Measurements from ENCODE around the gene SLC43A2. TPM values are rescaled to one million over a fixed set of nuclear protein-coding genes. Genes with fewer than 3 reads are reported as not detected.
A peak's percentile ranks its signal among the peaks of the same experiment; 100 is the strongest.
"Not testable (repeated sequence)": the region's sequence is repeated elsewhere in the genome, so short reads cannot be mapped to it uniquely, and the experiment has no call there.

SLC43A2 gene
- total RNA-seq, 1 donor from 2014 or later, result 2.4 TPM

DNA sequence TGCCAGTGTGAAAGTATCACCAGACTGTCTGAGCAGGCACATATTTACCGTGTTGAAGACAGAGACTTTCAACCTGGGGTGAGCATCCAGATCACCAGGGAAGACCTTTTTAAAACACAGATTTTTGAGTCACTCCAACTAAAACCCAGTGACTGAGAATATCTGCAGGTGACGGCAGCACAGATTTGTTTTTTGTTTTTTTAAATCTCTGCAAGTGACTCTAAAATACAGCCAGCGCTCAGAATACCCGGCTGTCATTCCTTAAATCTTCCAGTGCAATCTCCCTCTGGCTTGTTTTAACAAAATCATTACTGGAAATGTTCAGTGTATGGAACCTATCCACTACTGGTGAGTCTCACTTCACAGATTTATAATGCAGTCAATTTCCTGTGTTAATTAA, 92.9 kb downstream of the SLC43A2 start:
- H3K36me3 ChIP-seq (ENCODE audit: control insufficient read depth, insufficient read depth, low read length), result peaks cover 29% of the 10 kb centered on the region
- TF ChIP-seq, protein P1, sequence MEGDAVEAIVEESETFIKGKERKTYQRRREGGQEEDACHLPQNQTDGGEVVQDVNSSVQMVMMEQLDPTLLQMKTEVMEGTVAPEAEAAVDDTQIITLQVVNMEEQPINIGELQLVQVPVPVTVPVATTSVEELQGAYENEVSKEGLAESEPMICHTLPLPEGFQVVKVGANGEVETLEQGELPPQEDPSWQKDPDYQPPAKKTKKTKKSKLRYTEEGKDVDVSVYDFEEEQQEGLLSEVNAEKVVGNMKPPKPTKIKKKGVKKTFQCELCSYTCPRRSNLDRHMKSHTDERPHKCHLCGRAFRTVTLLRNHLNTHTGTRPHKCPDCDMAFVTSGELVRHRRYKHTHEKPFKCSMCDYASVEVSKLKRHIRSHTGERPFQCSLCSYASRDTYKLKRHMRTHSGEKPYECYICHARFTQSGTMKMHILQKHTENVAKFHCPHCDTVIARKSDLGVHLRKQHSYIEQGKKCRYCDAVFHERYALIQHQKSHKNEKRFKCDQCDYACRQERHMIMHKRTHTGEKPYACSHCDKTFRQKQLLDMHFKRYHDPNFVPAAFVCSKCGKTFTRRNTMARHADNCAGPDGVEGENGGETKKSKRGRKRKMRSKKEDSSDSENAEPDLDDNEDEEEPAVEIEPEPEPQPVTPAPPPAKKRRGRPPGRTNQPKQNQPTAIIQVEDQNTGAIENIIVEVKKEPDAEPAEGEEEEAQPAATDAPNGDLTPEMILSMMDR (IDR thresholded peaks at IDR 0.05; ENCODE audit: insufficient read depth, low read length, severe bottlenecking), result no peak
- H3K4me3 ChIP-seq (ENCODE audit: low read depth, low read length), result no peak overlapping the region
- H3K27me3 ChIP-seq (ENCODE audit: control insufficient read depth, insufficient read depth, low read length), result no peaks in the 10 kb centered on the region
- DNase-seq (ENCODE audit: low read depth) (no peak), FAIRE-seq (no peak)

DNA sequence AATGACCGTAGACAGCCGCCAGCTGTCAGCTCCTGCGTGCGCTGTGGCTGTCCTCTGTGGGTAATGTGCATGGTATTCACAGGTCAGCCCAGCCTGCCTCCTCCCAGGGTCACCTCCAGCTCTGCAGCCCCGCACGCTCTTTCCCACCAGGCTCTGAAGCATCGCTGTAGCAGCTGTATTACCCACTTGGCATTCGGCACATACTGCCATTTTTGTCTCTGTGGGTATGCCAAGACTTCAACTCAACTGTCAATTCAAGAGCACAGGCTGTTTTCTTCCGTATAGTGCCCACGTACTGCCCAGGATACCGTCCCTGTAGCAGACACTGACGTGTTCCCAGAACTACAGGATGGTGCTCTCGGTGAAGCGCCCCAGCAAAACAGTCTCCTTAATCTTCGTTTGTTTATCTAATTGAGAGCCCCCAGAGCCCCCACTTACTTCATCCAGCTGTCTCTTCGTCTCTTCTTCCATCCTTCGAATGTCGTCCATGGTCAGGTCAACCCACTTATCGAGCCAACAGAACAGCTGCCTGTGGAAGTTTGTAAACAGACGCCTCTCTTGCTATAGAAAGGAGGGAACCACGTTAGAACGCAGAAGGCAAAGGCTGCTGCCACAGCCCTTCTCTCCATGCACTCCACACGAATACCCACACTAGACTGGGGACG, 94.8 kb downstream of the SLC43A2 start:
- H3K36me3 ChIP-seq (ENCODE audit: control insufficient read depth, insufficient read depth, low read length), result peaks cover 21% of the 10 kb centered on the region
- no peak for DNase-seq (ENCODE audit: low read depth)
- FAIRE-seq, result no peak

DNA sequence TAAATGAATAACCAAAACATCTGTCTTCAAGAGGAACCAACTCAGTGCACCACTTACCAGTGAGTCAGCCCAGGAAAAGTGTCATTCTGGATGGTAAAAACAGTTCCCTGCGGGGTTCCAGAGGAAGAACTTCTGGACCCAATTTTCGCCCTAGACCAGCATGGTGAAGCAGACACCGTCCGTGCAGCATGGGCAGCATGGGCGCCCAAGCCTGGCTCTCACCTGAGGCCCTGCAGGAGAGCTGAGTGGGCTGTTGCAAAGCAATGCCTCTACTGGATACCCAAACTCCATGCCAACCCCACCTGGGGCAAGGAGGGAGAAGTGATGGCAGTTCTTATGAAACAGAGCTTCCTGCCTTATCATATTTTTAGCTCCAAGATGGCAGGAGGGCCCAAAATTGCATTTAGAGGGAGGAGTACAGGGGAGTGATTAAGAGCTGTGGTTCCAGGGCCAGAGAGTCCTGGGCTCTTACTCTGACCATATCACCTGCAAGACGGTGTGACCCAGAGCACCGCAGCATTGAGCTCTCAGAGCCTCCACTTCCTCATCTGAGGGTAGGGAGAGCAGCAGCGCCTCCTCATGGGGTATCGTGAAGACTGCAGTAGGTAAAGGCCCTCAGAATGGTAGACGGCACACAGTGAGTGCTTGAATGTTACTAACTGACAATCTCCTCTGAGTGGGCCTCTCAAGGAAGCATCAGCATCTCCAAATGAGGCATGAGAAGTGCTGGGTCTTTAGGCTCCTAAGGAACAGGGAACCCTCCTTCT, 95.6 kb downstream of the SLC43A2 start:
- no peak overlapping the region for H3K4me3 ChIP-seq (ENCODE audit: low read depth, low read length)
- DNase-seq (ENCODE audit: low read depth), result no peak
- H3K36me3 ChIP-seq (ENCODE audit: control insufficient read depth, insufficient read depth, low read length), result peaks cover 18% of the 10 kb centered on the region
- H3K27me3 ChIP-seq (ENCODE audit: control insufficient read depth, insufficient read depth, low read length), result no peaks in the 10 kb centered on the region
- TF ChIP-seq, protein P1 (IDR thresholded peaks at IDR 0.05; ENCODE audit: insufficient read depth, low read length, severe bottlenecking), result peak; percentile 30
- FAIRE-seq, result no peak

More for the DNA sequence above, 94.8 kb downstream of the SLC43A2 start:
- no peaks in the 10 kb centered on the region for H3K27me3 ChIP-seq (ENCODE audit: control insufficient read depth, insufficient read depth, low read length)
- no peak overlapping the region for H3K4me3 ChIP-seq (ENCODE audit: low read depth, low read length)
- TF ChIP-seq, protein P1 (IDR thresholded peaks at IDR 0.05; ENCODE audit: insufficient read depth, low read length, severe bottlenecking), result no peak

DNA sequence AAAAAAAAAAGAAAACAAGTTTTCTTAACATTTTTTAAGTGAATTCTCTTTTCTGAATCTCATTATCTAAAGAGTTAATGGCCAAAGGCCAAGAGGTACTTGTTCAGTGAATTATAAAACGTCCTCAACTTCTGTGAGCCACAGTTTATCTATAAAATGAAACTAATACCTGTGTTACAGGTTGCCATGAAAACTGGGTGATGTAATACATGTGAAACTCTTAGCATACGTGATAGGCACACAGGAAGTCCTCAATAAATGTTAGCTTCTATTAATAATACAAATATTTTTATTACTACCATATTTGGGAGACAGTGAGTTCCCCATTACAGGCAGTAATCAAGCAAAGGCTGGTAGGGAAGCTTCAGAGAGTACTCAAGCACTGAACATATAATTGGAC, 98.8 kb downstream of the SLC43A2 start:
- Histone ChIP-seq H3K27me3 (ENCODE audit: control insufficient read depth, insufficient read depth, low read length) (no peaks in the 10 kb centered on the region), H3K36me3 (ENCODE audit: control insufficient read depth, insufficient read depth, low read length) (peaks cover 16% of the 10 kb centered on the region), H3K4me3 (ENCODE audit: low read depth, low read length) (no peak overlapping the region)
- TF ChIP-seq, protein P1 (IDR thresholded peaks at IDR 0.05; ENCODE audit: insufficient read depth, low read length, severe bottlenecking), result no peak
- DNase-seq (ENCODE audit: low read depth) (no peak), FAIRE-seq (no peak)

DNA sequence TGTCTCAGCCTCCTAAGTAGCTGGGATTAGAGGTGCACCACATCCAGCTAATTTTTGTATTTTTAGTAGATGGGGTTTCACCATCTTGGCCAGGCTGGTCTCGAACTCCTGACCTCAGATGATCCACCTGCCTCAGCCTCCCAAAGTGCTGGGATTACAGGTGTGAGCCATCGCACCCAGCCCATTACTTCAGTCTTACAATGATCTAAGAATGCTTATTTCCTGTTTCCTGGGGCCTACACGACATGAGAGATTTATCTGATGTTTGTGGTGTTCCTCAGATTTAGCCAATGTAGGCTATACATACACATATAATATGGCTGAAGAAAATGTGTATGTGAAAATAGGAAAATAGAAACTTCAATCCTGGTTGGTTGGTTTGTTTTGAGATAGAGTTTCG, 101.8 kb downstream of the SLC43A2 start:
- H3K36me3 ChIP-seq (ENCODE audit: control insufficient read depth, insufficient read depth, low read length); H3K4me3 ChIP-seq (ENCODE audit: low read depth, low read length); DNase-seq (ENCODE audit: low read depth); FAIRE-seq; H3K27me3 ChIP-seq (ENCODE audit: control insufficient read depth, insufficient read depth, low read length): not testable (repeated sequence)

DNA sequence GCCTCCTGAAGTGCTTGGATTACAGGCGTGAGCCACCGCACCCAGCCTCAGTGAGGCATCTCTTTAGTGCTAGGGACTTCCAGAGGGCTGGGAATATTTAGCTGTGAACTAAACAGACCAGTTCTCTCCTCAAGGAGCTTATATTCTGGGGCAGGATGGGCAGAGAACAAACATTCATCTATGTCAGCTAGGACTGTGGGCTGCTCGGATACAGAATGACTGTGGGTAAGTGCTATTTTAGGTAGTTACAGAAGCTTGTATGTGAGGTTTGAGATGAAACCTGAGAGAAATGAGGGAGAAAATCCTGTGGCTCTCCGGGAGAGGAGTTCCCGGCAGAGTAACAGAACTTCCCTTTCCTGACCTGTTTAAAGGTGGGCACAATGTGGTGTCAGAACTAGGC, 106.0 kb downstream of the SLC43A2 start:
- TF ChIP-seq, protein P1 (IDR thresholded peaks at IDR 0.05; ENCODE audit: insufficient read depth, low read length, severe bottlenecking), result no peak
- no peak for DNase-seq (ENCODE audit: low read depth)
- Histone ChIP-seq H3K27me3 (ENCODE audit: control insufficient read depth, insufficient read depth, low read length) (no peaks in the 10 kb centered on the region), H3K36me3 (ENCODE audit: control insufficient read depth, insufficient read depth, low read length) (peaks cover 3% of the 10 kb centered on the region), H3K4me3 (ENCODE audit: low read depth, low read length) (no peak overlapping the region)
- no peak for FAIRE-seq

Data from bronchial epithelial cell (primary cell).